DOHH2 (cell line): ENCODE measurements around the gene KCNA3.

Experiments
- EZH2phosphoT487 ChIP-seq: fragments of 200-600 bp; sonication (generic); IDR thresholded peaks from 2 replicates; pipeline ENCODE4 v1.6.1; 2017; ENCODE audit warnings: borderline replicate concordance, mild to moderate bottlenecking, antibody characterized with exemption, low read length, moderate library complexity, mixed read lengths
- TF ChIP-seq, protein P1 (sequence below): fragments of 200-600 bp; sonication (generic); IDR thresholded peaks from one replicate; pipeline ENCODE4 v1.5.1; 2014; ENCODE audit warnings: antibody characterized with exemption, mild to moderate bottlenecking, low read depth, low read length; ENCODE audit not compliant: poor library complexity, severe bottlenecking

DNA sequence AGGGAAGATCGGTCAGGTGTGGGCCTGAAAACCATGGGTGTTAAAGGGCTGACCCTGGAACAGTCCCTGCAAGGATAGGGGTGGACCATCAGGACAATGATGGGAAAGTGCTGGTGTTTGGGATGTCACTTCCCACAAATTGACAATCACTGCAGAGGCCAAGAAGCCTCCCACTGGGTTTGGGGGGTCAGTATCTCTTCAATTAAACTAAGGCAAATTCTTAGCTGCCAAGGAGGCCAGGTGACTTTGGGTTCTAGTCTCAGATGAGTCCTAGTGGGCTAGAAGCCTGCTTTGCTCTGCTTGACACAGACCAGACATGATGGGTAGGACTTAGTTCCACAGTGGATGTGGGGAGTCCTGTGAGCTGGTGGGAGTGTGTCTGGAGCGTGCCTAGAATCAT is 39.3 kb downstream of the KCNA3 start:
- TF ChIP-seq, protein P1, sequence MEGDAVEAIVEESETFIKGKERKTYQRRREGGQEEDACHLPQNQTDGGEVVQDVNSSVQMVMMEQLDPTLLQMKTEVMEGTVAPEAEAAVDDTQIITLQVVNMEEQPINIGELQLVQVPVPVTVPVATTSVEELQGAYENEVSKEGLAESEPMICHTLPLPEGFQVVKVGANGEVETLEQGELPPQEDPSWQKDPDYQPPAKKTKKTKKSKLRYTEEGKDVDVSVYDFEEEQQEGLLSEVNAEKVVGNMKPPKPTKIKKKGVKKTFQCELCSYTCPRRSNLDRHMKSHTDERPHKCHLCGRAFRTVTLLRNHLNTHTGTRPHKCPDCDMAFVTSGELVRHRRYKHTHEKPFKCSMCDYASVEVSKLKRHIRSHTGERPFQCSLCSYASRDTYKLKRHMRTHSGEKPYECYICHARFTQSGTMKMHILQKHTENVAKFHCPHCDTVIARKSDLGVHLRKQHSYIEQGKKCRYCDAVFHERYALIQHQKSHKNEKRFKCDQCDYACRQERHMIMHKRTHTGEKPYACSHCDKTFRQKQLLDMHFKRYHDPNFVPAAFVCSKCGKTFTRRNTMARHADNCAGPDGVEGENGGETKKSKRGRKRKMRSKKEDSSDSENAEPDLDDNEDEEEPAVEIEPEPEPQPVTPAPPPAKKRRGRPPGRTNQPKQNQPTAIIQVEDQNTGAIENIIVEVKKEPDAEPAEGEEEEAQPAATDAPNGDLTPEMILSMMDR = no peak
- no peak for TF ChIP-seq EZH2phosphoT487
